ENCODE data around the gene ANKRD37. TPM values are rescaled to one million over a fixed set of nuclear protein-coding genes. Genes with fewer than 3 reads are reported as not detected.

ANKRD37 gene
- total RNA-seq, 1 experiment from 2014 or later: 3.7 TPM

DNA sequence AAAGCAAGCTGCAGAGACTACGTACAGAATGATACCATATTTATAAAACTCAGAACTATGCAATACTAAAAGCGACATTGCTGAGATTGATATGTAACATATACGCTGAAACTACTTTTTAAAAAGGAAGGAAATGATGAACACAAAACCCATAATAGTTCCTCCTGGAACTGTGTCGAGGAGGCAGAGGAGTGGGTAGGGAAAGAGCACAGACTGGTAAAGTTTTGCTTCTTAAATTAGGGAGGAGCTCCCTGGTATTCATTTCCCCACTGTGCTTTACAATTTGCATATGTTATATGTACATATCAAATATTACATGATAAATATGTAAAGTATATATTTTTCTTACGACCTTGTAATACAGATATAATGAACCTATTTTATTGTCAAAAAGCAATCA, 15.2 kb downstream of the ANKRD37 start:
- no peak for DNase-seq
- no peak overlapping the region for H2AFZ ChIP-seq (ENCODE audit: low read length)
- H3K56ac ChIP-seq (ENCODE audit: insufficient read length, low read depth, low read length): no peak overlapping the region
- H4K91ac ChIP-seq (ENCODE audit: insufficient read length, low read depth, low read length): no peak overlapping the region
- H3K27me3 Mint-ChIP-seq (ENCODE audit: low read depth): no peaks in the 10 kb centered on the region
- no peaks in the 10 kb centered on the region for H3K79me2 ChIP-seq (ENCODE audit: insufficient read depth, low read length)
- H3K18ac ChIP-seq (ENCODE audit: insufficient read length, low read depth, low read length): no peak overlapping the region
- peaks cover 6 to 57% (median 38%) of the 10 kb centered on the region in 3 experiments for H3K36me3 Mint-ChIP-seq (ENCODE audit: insufficient read depth in 1 of 3, low read depth in 3 of 3)
- no peak overlapping the region for H4K5ac ChIP-seq (ENCODE audit: insufficient read length, low read depth, low read length)
- no peaks in the 10 kb centered on the region for H4K20me1 ChIP-seq (ENCODE audit: control insufficient read depth, insufficient read depth, insufficient read length)
- no peak overlapping the region for H3K4me3 Mint-ChIP-seq
- H3K27ac Mint-ChIP-seq: no peak overlapping the region
- no peak overlapping the region for H4K8ac ChIP-seq (replicated peaks; ENCODE audit: insufficient read length, low read depth, low read length)
- no CpG with 5 or more reads among the region's 5 CpGs for WGBS (ENCODE audit: extremely low coverage, insufficient read length, low lambda C conversion rate)
- TF ChIP-seq CTCF (conservative IDR thresholded peaks at IDR 0.05): no peak
- H3T11ph ChIP-seq (ENCODE audit: low read length): no peak overlapping the region
- no peaks in the 10 kb centered on the region for H3K4me1 ChIP-seq (ENCODE audit: insufficient read depth, low read length)
- H3K27ac ChIP-seq (ENCODE audit: insufficient read length, low read depth, low read length): no peak overlapping the region
- no peak overlapping the region for H2BK15ac ChIP-seq (ENCODE audit: low read depth, low read length)
- H2AK5ac ChIP-seq (ENCODE audit: insufficient read length, low read length): no peak overlapping the region
- no peak overlapping the region for H3K9ac ChIP-seq (ENCODE audit: extremely low read depth, insufficient read length, low read length)
- H3K4ac ChIP-seq (ENCODE audit: low read depth, low read length): no peak overlapping the region
- H3K79me1 ChIP-seq (ENCODE audit: insufficient read depth, low read depth, low read length, poor library complexity, severe bottlenecking): no peaks in the 10 kb centered on the region
- H2BK12ac ChIP-seq (ENCODE audit: insufficient read length, low read depth, low read length): no peak overlapping the region
- H3K4me2 ChIP-seq (ENCODE audit: insufficient read depth, insufficient read length, low read length): no peak overlapping the region
- H3K4me1 Mint-ChIP-seq: no peaks in the 10 kb centered on the region
- H2BK5ac ChIP-seq (ENCODE audit: insufficient read length, low read length): no peak overlapping the region
- H3K23me2 ChIP-seq (ENCODE audit: insufficient read length, low read depth, low read length, poor library complexity, severe bottlenecking): no peaks in the 10 kb centered on the region
- no peak overlapping the region for H2BK120ac ChIP-seq (ENCODE audit: low read depth, low read length, poor library complexity, severe bottlenecking)
- no peak overlapping the region for H2BK20ac ChIP-seq (ENCODE audit: low read depth, low read length, poor library complexity, severe bottlenecking)
- H3K23ac ChIP-seq (ENCODE audit: insufficient read length, low read depth, low read length): no peak overlapping the region
- H3K9me3 Mint-ChIP-seq: peaks cover 4 to 6% of the 10 kb centered on the region in 2 experiments; a peak in 4 of 5 replicates
- H3K9me3 ChIP-seq (ENCODE audit: control insufficient read depth, low read depth, low read length): no peaks in the 10 kb centered on the region
- no peaks in the 10 kb centered on the region for H3K27me3 ChIP-seq (ENCODE audit: insufficient read depth, low read length)
- H3K14ac ChIP-seq (ENCODE audit: insufficient read depth, low read length): no peak overlapping the region

Data from H9 (cell line).